Thoracic aorta (tissue), 2 donors: ENCODE measurements around the gene PPP2R5C. TPM values are rescaled to one million over a fixed set of nuclear protein-coding genes. Genes with fewer than 3 reads are reported as not detected.

Experiments used
- ATAC-seq: fragments of 150-250 bp; one replicate; pipeline ENCODE4 v1.8.0; 2017; ENCODE audit warnings: low read depth; ENCODE audit not compliant: insufficient number of reproducible peaks, low FRiP score
- DNase-seq: peaks from one replicate; pipeline ENCODE4 v3.0.0-alpha.2; 2020; ENCODE audit warnings: low spot score
- H3K27ac ChIP-seq, 2 donors: fragments of 200-600 bp; sonication (generic); 1 replicate in 1 of 2; 2 replicates in 1 of 2; pipeline ENCODE4 v1.5.1; 2016; ENCODE audit warnings: mild to moderate bottlenecking in 2 of 2, moderate library complexity in 2 of 2
- H3K27me3 ChIP-seq: fragments of 200-600 bp; sonication (generic); replicated peaks from 2 replicates; pipeline ENCODE4 v1.6.0; 2016; ENCODE audit warnings: mild to moderate bottlenecking; ENCODE audit not compliant: insufficient read depth
- H3K36me3 ChIP-seq: fragments of 200-600 bp; sonication (generic); one replicate; pipeline ENCODE4 v1.5.1; 2016
- H3K4me1 ChIP-seq, 2 donors: fragments of 200-600 bp; sonication (generic); 1 replicate in 1 of 2; 2 replicates in 1 of 2; pipeline versions ENCODE4 v1.5.1 to v1.6.0; 2016; ENCODE audit warnings: low read depth in 2 of 2, mild to moderate bottlenecking in 1 of 2; ENCODE audit not compliant: control insufficient read depth in 1 of 2
- H3K4me3 ChIP-seq: fragments of 200-600 bp; sonication (generic); 2 replicates; pipeline ENCODE4 v1.5.1; 2016; ENCODE audit warnings: mild to moderate bottlenecking
- H3K9me3 ChIP-seq: fragments of 200-600 bp; sonication (generic); 2 replicates; pipeline ENCODE4 v1.5.1; 2016
- total RNA-seq, 2 donors: library from RNA; depleted of rRNA; stranded (reverse); fragments of >200 nt; gene quantifications; one replicate each; pipeline versions ENCODE4 v1.1.0 to v1.2.3, GENCODE V29; 2016
- TF ChIP-seq, protein P1 (sequence below): fragments of 200-600 bp; sonication (generic); IDR thresholded peaks from one replicate; pipeline ENCODE4 v1.5.1; 2019; ENCODE audit warnings: antibody characterized with exemption

Gene PPP2R5C
- total RNA-seq, 2 donors from 2014 or later, result 97.2 to 341 TPM

GRCh38 chr14:101869217-101869616 is 107.7 kb downstream of the PPP2R5C start:
- Histone ChIP-seq H3K27me3 (no peaks in the 10 kb centered on the region), H3K4me1 (no peaks in the 10 kb centered on the region), H3K36me3 (no peaks in the 10 kb centered on the region), H3K4me3 (no peak overlapping the region), H3K27ac (no peak overlapping the region), H3K9me3 (no peaks in the 10 kb centered on the region)
- TF ChIP-seq, protein P1, sequence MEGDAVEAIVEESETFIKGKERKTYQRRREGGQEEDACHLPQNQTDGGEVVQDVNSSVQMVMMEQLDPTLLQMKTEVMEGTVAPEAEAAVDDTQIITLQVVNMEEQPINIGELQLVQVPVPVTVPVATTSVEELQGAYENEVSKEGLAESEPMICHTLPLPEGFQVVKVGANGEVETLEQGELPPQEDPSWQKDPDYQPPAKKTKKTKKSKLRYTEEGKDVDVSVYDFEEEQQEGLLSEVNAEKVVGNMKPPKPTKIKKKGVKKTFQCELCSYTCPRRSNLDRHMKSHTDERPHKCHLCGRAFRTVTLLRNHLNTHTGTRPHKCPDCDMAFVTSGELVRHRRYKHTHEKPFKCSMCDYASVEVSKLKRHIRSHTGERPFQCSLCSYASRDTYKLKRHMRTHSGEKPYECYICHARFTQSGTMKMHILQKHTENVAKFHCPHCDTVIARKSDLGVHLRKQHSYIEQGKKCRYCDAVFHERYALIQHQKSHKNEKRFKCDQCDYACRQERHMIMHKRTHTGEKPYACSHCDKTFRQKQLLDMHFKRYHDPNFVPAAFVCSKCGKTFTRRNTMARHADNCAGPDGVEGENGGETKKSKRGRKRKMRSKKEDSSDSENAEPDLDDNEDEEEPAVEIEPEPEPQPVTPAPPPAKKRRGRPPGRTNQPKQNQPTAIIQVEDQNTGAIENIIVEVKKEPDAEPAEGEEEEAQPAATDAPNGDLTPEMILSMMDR, result no peak
- no peak for DNase-seq
- ATAC-seq, result no peak

DNA sequence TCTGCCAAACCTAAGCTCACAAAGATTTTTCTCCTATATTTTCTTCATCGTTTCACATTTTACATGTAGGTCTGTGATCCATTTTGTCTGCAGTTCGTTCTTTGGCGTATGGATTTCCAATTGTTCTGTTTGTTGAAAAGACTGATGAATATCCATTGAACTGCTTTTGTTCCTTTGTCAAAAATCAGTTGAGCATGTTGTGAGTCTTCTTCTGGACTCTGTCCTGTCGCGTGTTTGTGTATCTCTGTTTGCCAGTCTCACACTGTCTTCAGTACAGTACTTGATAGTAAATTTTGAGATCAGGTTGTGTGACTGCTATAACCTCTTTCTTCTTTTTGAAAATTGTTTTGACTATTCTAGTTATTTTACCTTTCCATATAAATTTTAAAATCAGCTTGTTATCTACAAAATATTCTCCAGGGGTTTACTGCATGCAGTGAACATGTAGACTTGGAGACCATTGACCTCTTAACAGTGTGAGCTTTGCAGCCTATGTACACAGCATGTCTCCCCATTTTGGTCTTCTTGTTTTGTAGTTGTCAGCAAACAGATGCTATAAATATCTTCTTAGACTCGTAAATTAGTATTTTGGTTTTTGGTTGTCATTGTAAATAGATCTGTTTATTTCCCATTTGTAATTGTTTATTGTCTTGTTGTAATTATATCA is 108.9 kb downstream of the PPP2R5C start:
- no peak for DNase-seq
- TF ChIP-seq, protein P1, result no peak
- no peak for ATAC-seq
- no peak overlapping the region for H3K27ac ChIP-seq
- H3K4me1 ChIP-seq, result peaks cover 0 to under 1% of the 10 kb centered on the region in 2 donors
- H3K9me3 ChIP-seq, result no peaks in the 10 kb centered on the region
- H3K27me3 ChIP-seq, result no peaks in the 10 kb centered on the region
- H3K4me3 ChIP-seq, result no peak overlapping the region
- H3K36me3 ChIP-seq, result no peaks in the 10 kb centered on the region

DNA sequence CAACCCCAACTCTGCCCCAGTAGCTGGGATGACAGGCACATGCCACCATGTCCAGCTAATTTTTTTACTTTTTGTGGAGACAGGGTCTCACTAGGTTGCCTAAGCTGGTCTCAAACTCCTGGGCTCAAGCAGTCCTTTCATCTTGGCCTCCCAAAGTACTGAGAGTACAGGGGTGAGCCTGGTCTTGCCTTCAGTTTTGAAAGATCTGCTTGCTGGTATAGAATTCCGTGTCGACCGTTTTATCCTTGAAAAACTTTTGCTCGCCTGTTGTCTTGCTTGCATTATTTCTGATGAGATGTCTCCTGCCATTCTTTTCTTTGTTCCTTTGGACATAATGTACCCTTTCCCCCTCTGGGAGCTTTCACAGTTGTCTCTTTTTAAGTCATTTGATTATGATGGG is 110.8 kb downstream of the PPP2R5C start:
- no peak for DNase-seq
- Histone ChIP-seq H3K36me3 (no peaks in the 10 kb centered on the region), H3K4me3 (no peak overlapping the region), H3K9me3 (no peaks in the 10 kb centered on the region), H3K27me3 (no peaks in the 10 kb centered on the region), H3K27ac (no peak overlapping the region), H3K4me1 (peaks cover 0 to 6% of the 10 kb centered on the region in 2 donors)
- ATAC-seq, result no peak
- TF ChIP-seq, protein P1, result no peak

DNA sequence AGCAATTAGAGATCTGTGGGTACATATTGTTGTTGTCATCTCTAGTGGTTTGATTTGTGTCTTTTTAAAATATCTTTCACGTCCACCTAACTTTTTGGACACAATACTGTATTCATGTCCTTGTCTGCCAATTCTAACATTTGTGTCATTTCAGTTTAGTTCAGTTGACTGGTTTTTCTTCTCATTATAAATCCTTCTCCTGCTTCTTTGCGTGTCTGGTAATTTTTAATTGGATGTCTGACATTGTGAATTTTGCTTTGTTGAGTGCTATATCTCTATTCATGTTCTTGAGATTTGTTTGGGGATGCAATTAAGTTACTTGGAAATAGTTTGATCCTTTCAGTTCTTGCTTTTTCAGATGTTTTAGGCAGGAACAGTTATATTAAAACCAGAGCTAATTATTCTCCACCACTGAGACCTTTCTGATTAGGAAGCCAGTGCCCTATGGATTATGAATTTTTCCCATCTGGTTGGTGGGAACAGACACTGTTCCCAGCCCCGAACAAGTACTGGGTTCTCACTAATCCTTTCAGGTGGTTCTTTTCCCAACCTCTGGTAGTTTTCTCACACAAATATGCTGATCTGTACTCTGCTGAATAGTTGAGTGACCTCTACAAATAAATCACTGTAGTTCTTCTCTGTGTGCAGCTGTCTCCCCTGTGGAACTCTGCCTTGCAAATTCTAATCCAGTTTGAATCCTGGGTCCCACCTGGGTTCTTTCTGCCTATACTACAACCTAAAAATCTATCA is 111.7 kb downstream of the PPP2R5C start:
- TF ChIP-seq, protein P1, result no peak
- ATAC-seq (no peak), DNase-seq (no peak)
- H3K9me3 ChIP-seq, result no peaks in the 10 kb centered on the region
- H3K4me1 ChIP-seq, result peaks cover 0 to 6% of the 10 kb centered on the region in 2 donors
- H3K27ac ChIP-seq, result no peak overlapping the region
- no peak overlapping the region for H3K4me3 ChIP-seq
- H3K27me3 ChIP-seq, result no peaks in the 10 kb centered on the region
- H3K36me3 ChIP-seq, result no peaks in the 10 kb centered on the region

- DNase-seq (no peak), ATAC-seq (no peak)
- no peaks in the 10 kb centered on the region for H3K9me3 ChIP-seq
- no peaks in the 10 kb centered on the region for H3K27me3 ChIP-seq
- no peak overlapping the region for H3K27ac ChIP-seq
- H3K4me3 ChIP-seq, result no peak overlapping the region
- TF ChIP-seq, protein P1, result no peak
- no peaks in the 10 kb centered on the region for H3K36me3 ChIP-seq
- H3K4me1 ChIP-seq, result peaks cover 0 to 6% of the 10 kb centered on the region in 2 donors
Observed at GRCh38 chr14:101873991-101874390, 112.5 kb downstream of the PPP2R5C start.
